NCI-H1436 (cell line): Measurements from ENCODE around the gene DPYD.

Source experiments
- DNase-seq: peaks from one replicate; lab custom pipeline; 2025; lab: John Stamatoyannopoulos, UW

DPYD gene

GRCh38 chr1:97837161-97837560 is 83.7 kb downstream of the DPYD start:
- no peak for DNase-seq

GRCh38 chr1:97834899-97835298 is 85.9 kb downstream of the DPYD start:
- peak; percentile 20 for DNase-seq

GRCh38 chr1:97833881-97834280 is 87.0 kb downstream of the DPYD start:
- DNase-seq, result no peak

- peak; percentile 89 for DNase-seq
Observed at GRCh38 chr1:97832481-97832880, 88.4 kb downstream of the DPYD start.

- peak; percentile 84 for DNase-seq
Observed at GRCh38 chr1:97827887-97828286, 92.9 kb downstream of the DPYD start.

GRCh38 chr1:97826820-97827219 is 94.0 kb downstream of the DPYD start:
- peak; percentile 93 for DNase-seq

- DNase-seq, result no peak
Observed at GRCh38 chr1:97824624-97825023, 96.2 kb downstream of the DPYD start.

- no peak for DNase-seq
Observed at GRCh38 chr1:97824200-97824599, 96.6 kb downstream of the DPYD start.

- peak; percentile 31 for DNase-seq
Observed at GRCh38 chr1:97820470-97821188, 100.2 kb downstream of the DPYD start.

- DNase-seq, result no peak
Observed at GRCh38 chr1:97816927-97817326, 103.9 kb downstream of the DPYD start.

- no peak for DNase-seq
Observed at GRCh38 chr1:97814804-97815203, 106.0 kb downstream of the DPYD start.

- no peak for DNase-seq
Observed at GRCh38 chr1:97814121-97814520, 106.7 kb downstream of the DPYD start.

GRCh38 chr1:97812076-97812475 is 108.8 kb downstream of the DPYD start:
- no peak for DNase-seq

- no peak for DNase-seq
Observed at GRCh38 chr1:97806996-97807520, 113.8 kb downstream of the DPYD start.

- no peak for DNase-seq
Observed at GRCh38 chr1:97806326-97806725, 114.5 kb downstream of the DPYD start.

- DNase-seq, result no peak
Observed at GRCh38 chr1:97805093-97805492, 115.7 kb downstream of the DPYD start.

GRCh38 chr1:97803026-97803425 is 117.8 kb downstream of the DPYD start:
- no peak for DNase-seq

GRCh38 chr1:97802011-97802410 is 118.8 kb downstream of the DPYD start:
- DNase-seq, result no peak

- no peak for DNase-seq
Observed at GRCh38 chr1:97797403-97798183, 123.2 kb downstream of the DPYD start.

GRCh38 chr1:97796711-97797110 is 124.1 kb downstream of the DPYD start:
- DNase-seq, result peak; percentile 16

GRCh38 chr1:97792655-97793054 is 128.2 kb downstream of the DPYD start:
- no peak for DNase-seq

- DNase-seq, result no peak
Observed at GRCh38 chr1:97791251-97791650, 129.6 kb downstream of the DPYD start.

- DNase-seq, result no peak
Observed at GRCh38 chr1:97787231-97787630, 133.6 kb downstream of the DPYD start.
